GM20000 (cell line): Measurements from ENCODE around the gene PHACTR2.
"Not testable (repeated sequence)": the region's sequence is repeated elsewhere in the genome, so short reads cannot be mapped to it uniquely, and the experiment has no call there.

Experiments used
- DNase-seq: peaks from one replicate; pipeline ENCODE4 v3.0.0; 2012; ENCODE audit warnings: low spot score
- CTCF ChIP-seq: IDR thresholded peaks from 2 replicates; pipeline ENCODE4 v1.5.1; 2012; ENCODE audit warnings: mild to moderate bottlenecking, control low read depth; ENCODE audit errors: extremely low read depth, missing control alignments

Gene PHACTR2

GRCh38 chr6:143664171-143664570 is 13.6 kb upstream of the PHACTR2 start:
- no peak for TF ChIP-seq CTCF

GRCh38 chr6:143666007-143666406 is 11.8 kb upstream of the PHACTR2 start:
- DNase-seq: not testable (repeated sequence)

More at GRCh38 chr6:143664171-143664570, 13.6 kb upstream of the PHACTR2 start:
- DNase-seq: no peak

GRCh38 chr6:143669483-143669882 is 8.3 kb upstream of the PHACTR2 start:
- DNase-seq: not testable (repeated sequence)

GRCh38 chr6:143673669-143674068 is 4.1 kb upstream of the PHACTR2 start:
- TF ChIP-seq CTCF: no peak
- DNase-seq: no peak

GRCh38 chr6:143674483-143675381 is 3.0 kb upstream of the PHACTR2 start:
- DNase-seq: no peak
- TF ChIP-seq CTCF: no peak

GRCh38 chr6:143675382-143675900 is 2.3 kb upstream of the PHACTR2 start:
- DNase-seq: no peak
- TF ChIP-seq CTCF: no peak

- no peak for TF ChIP-seq CTCF
- DNase-seq: no peak
Observed at GRCh38 chr6:143675946-143676345, 1.8 kb upstream of the PHACTR2 start.

GRCh38 chr6:143676437-143677045 is 1.2 kb upstream of the PHACTR2 start:
- no peak for DNase-seq
- TF ChIP-seq CTCF: no peak
